ENCODE measurements around the gene CMTR2.

The CMTR2 gene

DNA sequence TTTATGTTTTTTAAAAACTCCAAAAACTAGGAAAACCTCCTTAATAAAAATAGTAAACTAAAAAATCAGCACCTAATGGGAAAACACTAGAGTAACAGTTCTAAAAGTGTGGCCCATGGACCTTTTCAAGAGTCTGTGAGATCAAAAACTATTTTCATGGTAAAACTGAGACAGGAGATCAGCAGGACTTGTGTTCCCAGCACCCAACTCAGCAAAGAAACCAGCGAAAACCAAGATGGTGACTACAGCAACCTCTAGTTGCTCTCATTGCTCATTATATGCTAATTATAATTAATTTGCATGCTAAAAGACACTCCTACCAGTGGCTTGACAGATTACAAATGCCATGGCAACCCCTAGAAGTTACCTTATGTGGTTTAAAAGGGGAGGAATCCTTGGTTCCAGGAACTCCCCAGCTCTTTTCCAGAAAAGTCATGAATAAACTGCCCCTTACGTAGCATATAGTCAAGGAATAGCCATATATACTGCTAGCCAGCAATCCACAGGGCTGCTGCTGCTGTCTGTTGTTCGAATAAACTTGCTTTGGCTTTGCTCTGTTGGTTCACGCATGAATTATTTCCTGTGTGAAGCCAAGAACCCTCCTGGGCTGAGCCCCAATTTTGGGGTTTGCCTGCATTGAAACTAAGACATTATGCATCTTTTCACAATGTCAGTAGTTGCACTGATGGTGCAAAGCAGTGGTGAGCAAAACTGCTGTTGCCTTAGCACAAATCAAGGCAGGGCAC is 12.4 kb downstream of the CMTR2 start:
- DNase-seq = no peak

DNA sequence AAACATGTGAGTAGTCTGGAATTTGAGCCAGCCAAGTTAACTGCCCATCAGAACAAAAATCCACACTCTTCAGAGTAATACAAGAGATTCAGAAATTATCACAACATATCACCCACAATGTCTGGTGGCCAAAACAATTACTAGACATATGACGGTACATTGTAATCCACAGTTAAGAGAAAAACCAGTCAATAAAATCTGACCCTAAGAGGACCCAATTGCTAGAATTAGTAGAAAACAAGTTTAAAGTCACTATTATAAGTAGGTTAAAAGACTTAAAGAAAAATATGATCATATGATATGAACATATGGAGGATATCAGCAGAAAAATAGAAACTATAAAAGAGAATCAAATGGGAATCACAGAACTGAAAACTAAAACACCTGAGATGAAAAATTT is 15.8 kb downstream of the CMTR2 start:
- no peak for DNase-seq

GRCh38 chr16:71264299-71264698 is 24.9 kb downstream of the CMTR2 start:
- no peak for DNase-seq

GRCh38 chr16:71263582-71263981 is 25.6 kb downstream of the CMTR2 start:
- no peak for DNase-seq

GRCh38 chr16:71262391-71262790 is 26.8 kb downstream of the CMTR2 start:
- DNase-seq = no peak

- DNase-seq = no peak
These were observed 28.2 kb downstream of the CMTR2 start for GRCh38 chr16:71260995-71261394.

DNA sequence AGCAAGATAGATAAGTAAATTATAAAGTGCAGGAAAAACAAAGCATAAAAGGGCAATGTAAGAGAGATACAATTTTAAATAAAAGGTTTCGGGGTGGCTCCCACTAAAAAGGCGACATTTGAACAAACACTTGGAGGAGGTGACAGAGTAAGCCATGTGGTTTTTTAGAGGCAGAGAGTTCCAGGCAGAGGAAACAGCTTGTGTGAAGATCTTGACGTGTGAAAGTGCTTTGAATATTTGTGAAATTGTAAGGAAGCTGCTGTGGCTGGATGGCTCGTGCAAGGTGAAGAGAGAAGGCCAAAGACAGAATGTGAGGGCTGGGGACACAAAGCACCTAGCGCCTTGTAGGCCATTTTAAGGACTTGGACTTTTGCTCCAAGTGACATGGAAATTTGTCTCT is 30.1 kb downstream of the CMTR2 start:
- DNase-seq = no peak

DNA sequence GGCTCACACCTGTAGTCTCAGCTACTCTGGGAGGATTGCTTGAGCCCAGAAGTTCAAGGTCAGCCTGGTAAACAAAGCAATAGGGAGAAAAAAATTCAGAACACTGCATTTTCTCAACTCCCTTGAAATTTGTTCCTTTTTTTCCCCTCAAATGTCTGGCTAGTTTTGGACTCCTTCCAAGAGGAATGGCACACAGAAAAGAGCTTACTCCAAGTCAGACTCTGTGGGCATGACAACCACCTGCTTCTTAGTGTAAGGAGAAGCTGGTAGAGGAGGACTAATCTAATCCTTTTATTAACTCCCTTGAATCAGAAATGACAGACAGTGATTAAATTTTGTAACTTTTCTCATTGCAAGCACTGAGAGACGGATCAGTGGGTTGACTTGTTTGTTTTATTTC is 30.8 kb downstream of the CMTR2 start:
- no peak for DNase-seq

- no peak for DNase-seq
These were observed 31.4 kb downstream of the CMTR2 start for GRCh38 chr16:71257768-71258167.

- no peak for DNase-seq
These were observed 33.5 kb downstream of the CMTR2 start for GRCh38 chr16:71255721-71256120.

- DNase-seq = no peak
These were observed 34.2 kb downstream of the CMTR2 start for GRCh38 chr16:71254832-71255525.

GRCh38 chr16:71250461-71251235 is 38.6 kb downstream of the CMTR2 start:
- DNase-seq = no peak

DNA sequence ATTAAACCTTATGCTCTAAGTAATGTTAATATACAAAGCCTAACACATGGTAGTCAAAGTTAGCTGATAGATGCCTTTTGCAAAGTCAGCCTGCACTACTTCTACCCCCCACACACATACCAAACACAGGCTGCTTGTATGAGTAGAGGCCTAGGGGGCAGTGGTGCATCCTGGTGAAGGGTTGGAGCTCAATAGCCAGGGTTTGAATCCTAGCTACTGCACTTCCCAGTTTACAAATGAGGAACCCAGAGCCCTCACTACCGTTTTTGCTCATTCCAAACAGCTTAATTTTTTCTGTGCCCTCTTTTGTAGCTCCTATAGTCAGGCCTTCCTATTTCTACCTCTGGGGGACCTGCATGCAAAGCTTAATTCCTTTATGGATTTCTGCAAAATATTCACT is 39.8 kb downstream of the CMTR2 start:
- DNase-seq = no peak

DNA sequence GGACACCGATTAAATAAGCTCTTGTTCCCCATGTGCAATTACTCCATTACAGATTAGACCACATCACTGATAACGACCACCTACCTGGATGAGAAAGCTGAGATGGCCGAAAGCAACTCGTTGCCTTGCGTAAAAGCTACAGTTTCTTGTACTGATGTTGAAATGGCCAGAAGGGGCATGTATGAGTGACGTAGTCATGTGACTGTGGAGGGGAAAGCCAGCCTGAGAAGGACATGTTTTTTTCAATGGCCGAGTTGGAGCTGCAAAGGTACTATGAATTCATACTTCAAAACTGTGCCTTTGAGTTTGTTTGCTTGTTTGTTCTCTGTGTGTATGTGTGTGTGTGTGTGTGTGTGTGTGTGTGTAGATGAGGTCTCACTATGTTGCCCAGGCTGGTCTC is 41.7 kb downstream of the CMTR2 start:
- DNase-seq = no peak

DNA sequence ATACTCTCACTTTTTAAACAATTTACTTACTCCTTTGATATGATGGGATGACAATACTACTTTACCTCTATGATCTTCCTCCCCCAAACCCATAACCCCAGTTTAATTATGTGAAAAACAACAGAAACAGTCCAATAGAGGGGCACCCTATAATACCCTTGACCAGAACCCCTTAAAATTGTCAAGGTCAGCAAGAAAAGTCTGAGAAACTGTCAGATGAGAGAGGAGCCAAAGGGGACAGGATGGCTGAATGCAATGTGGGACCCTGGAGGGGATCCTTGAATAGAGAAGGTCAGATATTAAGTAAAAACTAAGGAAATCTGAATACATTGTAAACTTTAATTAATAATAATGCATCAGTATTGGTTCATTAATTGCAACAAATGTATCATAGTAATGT is 42.9 kb downstream of the CMTR2 start:
- DNase-seq = no peak

DNA sequence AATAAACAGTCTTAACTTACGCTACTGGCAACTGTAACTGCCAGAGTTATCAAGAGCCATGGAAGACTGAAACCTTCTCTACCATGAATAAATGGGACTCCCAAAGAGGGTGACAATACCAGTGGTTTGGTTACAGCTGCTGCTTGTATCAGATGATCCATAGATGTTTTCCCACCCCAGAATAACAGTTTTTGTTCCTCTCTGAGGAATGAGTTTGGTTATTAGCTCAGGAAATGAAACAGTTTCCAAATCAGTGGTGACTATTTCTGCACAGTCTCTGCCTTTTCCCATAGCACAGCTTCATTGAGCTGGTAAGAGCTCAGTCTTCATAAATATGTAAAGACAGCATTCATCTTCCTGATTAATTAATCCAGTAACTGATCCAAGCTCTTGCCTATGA is 44.7 kb downstream of the CMTR2 start:
- DNase-seq = no peak

DNA sequence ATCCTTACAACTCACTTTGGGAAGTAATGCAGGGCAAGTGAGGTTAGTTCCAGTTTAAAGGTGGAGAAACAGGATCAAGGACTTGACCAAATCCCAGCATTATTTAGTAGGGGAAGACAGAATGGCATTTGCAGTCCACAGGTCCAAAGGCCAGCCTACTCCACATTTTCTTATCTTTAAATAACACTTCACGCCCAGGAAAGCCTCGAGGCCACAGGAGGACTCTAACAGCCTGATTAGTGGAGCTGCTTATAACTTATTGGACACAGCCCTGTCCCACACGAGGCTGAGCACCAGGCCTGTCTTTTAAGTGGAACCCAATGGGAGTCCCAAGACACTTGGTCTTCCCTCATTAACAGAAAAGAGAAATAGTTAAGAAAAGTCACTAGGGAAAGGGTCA is 46.6 kb downstream of the CMTR2 start:
- DNase-seq = no peak

- no peak for DNase-seq
These were observed 47.2 kb downstream of the CMTR2 start for GRCh38 chr16:71242036-71242435.
